HUES48 (cell line): ENCODE measurements around the gene PCDHGA4.
"Not testable (repeated sequence)": the region's sequence is repeated elsewhere in the genome, so short reads cannot be mapped to it uniquely, and the experiment has no call there.

Source experiments
- H3K27ac ChIP-seq: one replicate; pipeline ENCODE4 v1.7.0; 2013; ENCODE audit warnings: low read depth, low read length, inconsistent platforms
- H3K27me3 ChIP-seq: 2 replicates; pipeline ENCODE4 v1.6.1; 2013; ENCODE audit warnings: mild to moderate bottlenecking, low read length; ENCODE audit not compliant: control insufficient read depth, insufficient read depth
- H3K36me3 ChIP-seq: 2 replicates; pipeline ENCODE4 v1.6.1; 2013; ENCODE audit warnings: low read length; ENCODE audit not compliant: control insufficient read depth, insufficient read depth
- H3K4me1 ChIP-seq: 2 replicates; pipeline ENCODE4 v1.6.1; 2013; ENCODE audit warnings: mild to moderate bottlenecking, low read length; ENCODE audit not compliant: control insufficient read depth, insufficient read depth
- H3K4me3 ChIP-seq: 2 replicates; pipeline ENCODE4 v1.5.1; 2013; ENCODE audit warnings: mild to moderate bottlenecking, low read depth, low read length
- H3K9ac ChIP-seq: 2 replicates; pipeline ENCODE4 v1.6.1; 2013; ENCODE audit warnings: mild to moderate bottlenecking, low read depth, low read length, moderate library complexity
- H3K9me3 ChIP-seq: 2 replicates; pipeline ENCODE4 v1.6.1; 2013; ENCODE audit warnings: low read length; ENCODE audit not compliant: control insufficient read depth, insufficient read depth

PCDHGA4 gene

GRCh38 chr5:141371572-141372475 is 17.0 kb downstream of the PCDHGA4 start:
- Histone ChIP-seq H3K9ac (no peak overlapping the region), H3K27ac (no peak overlapping the region), H3K4me1 (no peaks in the 10 kb centered on the region), H3K9me3 (peaks cover 51% of the 10 kb centered on the region), H3K36me3 (no peaks in the 10 kb centered on the region), H3K27me3 (no peaks in the 10 kb centered on the region), H3K4me3 (no peak overlapping the region)

- Histone ChIP-seq H3K27me3 (no peaks in the 10 kb centered on the region), H3K4me3 (peak within 1 kb of the TSS; percentile 33; the same call in 1 of the 2 replicates), H3K36me3 (no peaks in the 10 kb centered on the region)
Observed at GRCh38 chr5:141373673-141374317, 19.0 kb downstream of the PCDHGA4 start, which contains the start of gene PCDHGA6. Gene PCDHGA6 (plus strand): TSS chr5:141373891. CDS start chr5:141374084, 193 bp downstream.

GRCh38 chr5:141374627-141375026 is 19.8 kb downstream of the PCDHGA4 start:
- no peaks in the 10 kb centered on the region for H3K27me3 ChIP-seq
- no peak overlapping the region for H3K9ac ChIP-seq
- no peak overlapping the region for H3K4me3 ChIP-seq
- peaks cover 48% of the 10 kb centered on the region for H3K9me3 ChIP-seq
- no peaks in the 10 kb centered on the region for H3K36me3 ChIP-seq
- H3K27ac ChIP-seq = no peak overlapping the region
- H3K4me1 ChIP-seq = no peaks in the 10 kb centered on the region

More at GRCh38 chr5:141373673-141374317, 19.0 kb downstream of the PCDHGA4 start, which contains the start of gene PCDHGA6:
- peaks cover 48% of the 10 kb centered on the region for H3K9me3 ChIP-seq
- H3K27ac ChIP-seq = no peak within 1 kb of the TSS
- no peak within 1 kb of the TSS for H3K9ac ChIP-seq
- H3K4me1 ChIP-seq = no peaks in the 10 kb centered on the region

GRCh38 chr5:141375444-141376155 is 20.8 kb downstream of the PCDHGA4 start:
- not testable (repeated sequence) for H3K9ac ChIP-seq, H3K4me3 ChIP-seq, H3K27me3 ChIP-seq, H3K4me1 ChIP-seq, H3K27ac ChIP-seq, H3K36me3 ChIP-seq
- peaks cover 46% of the 10 kb centered on the region for H3K9me3 ChIP-seq

DNA sequence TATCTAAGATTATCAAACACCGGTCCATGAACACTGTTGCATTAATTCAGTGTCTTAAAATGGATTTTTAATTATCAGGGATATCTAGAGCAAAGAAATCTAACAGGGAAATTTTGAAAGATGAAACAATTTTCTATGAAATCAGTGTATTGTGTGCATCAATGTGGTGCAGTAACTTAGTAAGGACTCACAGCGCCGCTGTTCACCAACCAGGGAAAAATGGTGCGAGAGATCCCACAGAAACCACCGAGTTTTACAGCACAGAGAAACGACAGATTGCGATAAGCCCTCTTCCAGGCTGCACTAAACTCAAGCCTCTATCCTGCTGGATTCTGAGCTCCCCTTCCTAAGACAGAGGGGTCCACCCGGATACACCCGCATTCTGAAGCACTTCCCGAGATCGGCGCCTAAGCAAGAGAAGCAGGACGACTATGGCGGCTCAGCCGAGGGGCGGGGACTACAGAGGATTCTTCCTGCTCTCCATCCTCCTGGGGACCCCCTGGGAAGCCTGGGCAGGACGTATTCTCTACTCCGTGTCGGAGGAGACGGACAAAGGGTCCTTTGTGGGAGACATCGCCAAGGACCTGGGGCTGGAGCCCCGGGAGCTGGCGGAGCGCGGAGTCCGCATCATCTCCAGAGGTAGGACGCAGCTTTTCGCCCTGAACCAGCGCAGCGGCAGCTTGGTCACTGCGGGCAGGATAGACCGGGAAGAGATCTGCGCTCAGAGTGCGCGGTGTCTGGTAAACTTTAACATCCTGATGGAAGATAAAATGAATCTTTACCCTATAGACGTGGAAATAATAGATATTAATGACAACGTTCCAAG is 27.9 kb downstream of the PCDHGA4 start, which contains the start of gene PCDHGA7:
PCDHGA7 (plus strand) TSS at position 274 of the 826 bp plus-strand sequence; CDS start at position 432, 158 bp downstream.
- no peaks in the 10 kb centered on the region for H3K27me3 ChIP-seq
- no peak within 1 kb of the TSS for H3K27ac ChIP-seq
- no peaks in the 10 kb centered on the region for H3K36me3 ChIP-seq
- no peak within 1 kb of the TSS for H3K4me3 ChIP-seq
- H3K9ac ChIP-seq = no peak within 1 kb of the TSS
- peaks cover 43% of the 10 kb centered on the region for H3K9me3 ChIP-seq
- no peaks in the 10 kb centered on the region for H3K4me1 ChIP-seq

DNA sequence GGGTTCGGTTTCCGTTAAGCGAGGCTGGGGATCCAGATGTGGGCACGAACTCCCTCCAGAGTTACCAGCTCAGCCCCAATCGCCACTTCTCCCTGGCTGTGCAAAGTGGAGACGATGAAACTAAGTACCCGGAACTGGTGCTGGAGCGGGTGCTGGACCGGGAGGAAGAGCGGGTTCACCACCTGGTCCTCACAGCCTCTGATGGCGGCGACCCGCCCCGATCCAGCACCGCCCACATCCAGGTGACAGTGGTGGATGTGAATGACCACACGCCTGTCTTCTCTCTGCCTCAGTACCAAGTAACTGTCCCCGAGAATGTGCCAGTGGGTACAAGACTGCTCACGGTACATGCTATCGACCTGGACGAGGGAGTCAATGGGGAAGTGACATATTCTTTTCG is 28.5 kb downstream of the PCDHGA4 start:
- H3K4me1 ChIP-seq = no peaks in the 10 kb centered on the region
- H3K9me3 ChIP-seq = peaks cover 45% of the 10 kb centered on the region
- H3K36me3 ChIP-seq = no peaks in the 10 kb centered on the region
- H3K9ac ChIP-seq = no peak overlapping the region
- no peak overlapping the region for H3K4me3 ChIP-seq
- no peak overlapping the region for H3K27ac ChIP-seq
- H3K27me3 ChIP-seq = 0 out of 2 replicates have a peak, but pooled peaks cover 1% of the 10 kb centered on the region

GRCh38 chr5:141384471-141385267 is 29.8 kb downstream of the PCDHGA4 start:
- no peak overlapping the region for H3K4me3 ChIP-seq
- 0 out of 2 replicates have a peak, but pooled peaks cover 4% of the 10 kb centered on the region for H3K27me3 ChIP-seq
- no peak overlapping the region for H3K27ac ChIP-seq
- no peak overlapping the region for H3K9ac ChIP-seq
- H3K9me3 ChIP-seq = peaks cover 59% of the 10 kb centered on the region
- H3K4me1 ChIP-seq = no peaks in the 10 kb centered on the region
- no peaks in the 10 kb centered on the region for H3K36me3 ChIP-seq

DNA sequence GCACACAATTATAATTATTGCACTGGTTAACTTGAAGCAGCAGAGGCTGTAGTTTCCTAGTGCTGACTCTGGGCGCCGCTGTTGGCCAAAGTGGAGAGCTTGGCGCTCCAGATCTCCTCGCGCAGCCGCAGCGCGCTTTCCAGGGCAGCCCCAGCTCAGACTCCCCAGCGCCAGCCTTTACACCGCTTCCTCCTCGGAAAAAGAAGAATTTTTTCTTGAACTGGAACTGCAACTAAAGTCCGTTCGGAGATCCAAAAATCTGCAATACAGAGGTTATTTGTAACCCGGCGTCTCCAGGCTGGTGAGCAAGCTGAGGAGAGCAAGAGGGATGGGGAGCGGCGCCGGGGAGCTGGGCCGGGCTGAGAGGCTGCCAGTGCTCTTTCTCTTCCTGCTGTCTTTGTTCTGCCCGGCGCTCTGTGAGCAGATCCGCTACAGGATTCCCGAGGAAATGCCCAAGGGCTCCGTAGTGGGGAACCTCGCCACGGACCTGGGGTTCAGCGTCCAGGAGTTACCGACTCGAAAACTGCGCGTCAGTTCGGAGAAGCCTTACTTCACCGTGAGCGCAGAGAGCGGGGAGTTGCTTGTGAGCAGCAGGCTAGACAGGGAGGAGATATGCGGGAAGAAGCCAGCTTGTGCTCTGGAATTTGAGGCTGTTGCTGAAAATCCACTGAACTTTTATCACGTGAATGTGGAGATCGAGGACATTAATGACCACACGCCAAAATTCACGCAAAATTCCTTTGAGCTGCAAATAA is 32.9 kb downstream of the PCDHGA4 start, which contains the start of gene PCDHGB4:
PCDHGB4 (plus strand) TSS at position 142 of the 755 bp plus-strand sequence; CDS start at position 329, 187 bp downstream.
- Histone ChIP-seq H3K4me3 (peak within 1 kb of the TSS; percentile 63), H3K9me3 (peaks cover 79% of the 10 kb centered on the region)
- not testable (repeated sequence) for H3K27me3 ChIP-seq, H3K4me1 ChIP-seq, H3K36me3 ChIP-seq, H3K9ac ChIP-seq, H3K27ac ChIP-seq

DNA sequence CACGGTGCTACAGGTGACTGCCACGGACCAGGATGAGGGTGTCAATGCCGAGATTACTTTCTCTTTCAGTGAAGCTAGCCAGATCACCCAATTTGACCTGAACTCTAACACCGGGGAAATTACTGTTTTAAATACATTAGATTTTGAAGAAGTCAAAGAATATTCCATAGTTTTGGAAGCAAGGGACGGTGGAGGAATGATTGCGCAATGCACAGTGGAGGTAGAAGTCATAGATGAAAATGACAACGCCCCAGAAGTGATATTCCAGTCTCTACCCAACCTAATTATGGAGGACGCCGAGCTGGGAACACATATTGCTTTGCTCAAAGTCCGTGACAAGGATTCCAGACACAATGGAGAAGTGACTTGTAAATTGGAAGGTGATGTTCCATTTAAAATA is 33.8 kb downstream of the PCDHGA4 start:
- Histone ChIP-seq H3K27ac (no peak overlapping the region), H3K27me3 (0 out of 2 replicates have a peak, but pooled peaks cover 4% of the 10 kb centered on the region), H3K9me3 (peaks cover 79% of the 10 kb centered on the region), H3K36me3 (peaks cover 5% of the 10 kb centered on the region; the same call in 1 of the 2 replicates), H3K4me3 (peak overlapping the region; percentile 40; the same call in 1 of the 2 replicates), H3K4me1 (no peaks in the 10 kb centered on the region), H3K9ac (no peak overlapping the region)
